ENCODE results near the gene WDFY4.

DNA sequence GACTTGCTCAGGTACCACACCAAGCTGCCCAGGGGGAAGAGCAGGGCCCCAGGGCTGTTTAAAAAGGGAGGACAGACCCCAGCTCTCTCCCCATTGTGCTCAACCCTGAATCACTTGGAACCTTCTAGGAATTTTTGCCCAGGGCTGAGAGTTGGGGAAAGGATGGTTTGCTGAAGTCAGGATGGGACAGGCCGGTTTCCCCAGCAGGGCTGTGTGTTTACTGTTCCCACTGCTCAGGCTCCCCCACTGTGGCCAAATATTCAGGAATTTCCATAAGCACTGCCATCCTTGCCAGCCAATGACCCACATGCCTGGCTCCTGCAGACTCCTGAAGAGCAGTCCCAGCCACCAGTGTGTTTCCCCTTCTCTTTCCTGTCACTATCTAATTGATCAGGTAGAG, 120.7 kb downstream of the WDFY4 start:
- TF ChIP-seq, protein P1, sequence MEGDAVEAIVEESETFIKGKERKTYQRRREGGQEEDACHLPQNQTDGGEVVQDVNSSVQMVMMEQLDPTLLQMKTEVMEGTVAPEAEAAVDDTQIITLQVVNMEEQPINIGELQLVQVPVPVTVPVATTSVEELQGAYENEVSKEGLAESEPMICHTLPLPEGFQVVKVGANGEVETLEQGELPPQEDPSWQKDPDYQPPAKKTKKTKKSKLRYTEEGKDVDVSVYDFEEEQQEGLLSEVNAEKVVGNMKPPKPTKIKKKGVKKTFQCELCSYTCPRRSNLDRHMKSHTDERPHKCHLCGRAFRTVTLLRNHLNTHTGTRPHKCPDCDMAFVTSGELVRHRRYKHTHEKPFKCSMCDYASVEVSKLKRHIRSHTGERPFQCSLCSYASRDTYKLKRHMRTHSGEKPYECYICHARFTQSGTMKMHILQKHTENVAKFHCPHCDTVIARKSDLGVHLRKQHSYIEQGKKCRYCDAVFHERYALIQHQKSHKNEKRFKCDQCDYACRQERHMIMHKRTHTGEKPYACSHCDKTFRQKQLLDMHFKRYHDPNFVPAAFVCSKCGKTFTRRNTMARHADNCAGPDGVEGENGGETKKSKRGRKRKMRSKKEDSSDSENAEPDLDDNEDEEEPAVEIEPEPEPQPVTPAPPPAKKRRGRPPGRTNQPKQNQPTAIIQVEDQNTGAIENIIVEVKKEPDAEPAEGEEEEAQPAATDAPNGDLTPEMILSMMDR (IDR thresholded peaks at IDR 0.05; ENCODE audit: poor library complexity, severe bottlenecking): no peak
- TF ChIP-seq EP300 (conservative IDR thresholded peaks at IDR 0.05; ENCODE audit: poor library complexity, severe bottlenecking) (no peak), EZH2 (IDR thresholded peaks at IDR 0.05; ENCODE audit: borderline replicate concordance, insufficient read depth, low read length, poor library complexity, severe bottlenecking) (no peak), SMC3 (conservative IDR thresholded peaks at IDR 0.05; ENCODE audit: poor library complexity) (no peak), POLR2AphosphoS5 (IDR thresholded peaks at IDR 0.05) (no peak), RAD21 (conservative IDR thresholded peaks at IDR 0.05) (no peak)
